Astrocyte (in vitro differentiated cells and primary cell): ENCODE measurements around the gene IMPDH1. TPM values are rescaled to one million over a fixed set of nuclear protein-coding genes. Genes with fewer than 3 reads are reported as not detected.

ENCODE experiments used
- DNase-seq: peaks from one replicate; pipeline ENCODE4 v3.0.0-alpha.2; 2010; ENCODE audit warnings: low read depth
- FAIRE-seq: peaks from 2 replicates; lab custom pipeline; 2011; peaks lifted over from hg19 to GRCh38; lab: Jason Lieb, UNC
- H2AFZ ChIP-seq: 2 replicates; pipeline ENCODE4 v1.6.0; 2012; ENCODE audit warnings: low read depth, low read length, inconsistent platforms
- H3K27ac ChIP-seq: 2 replicates; pipeline ENCODE4 v1.5.1; 2011; ENCODE audit warnings: low read depth, low read length, inconsistent platforms
- H3K27me3 ChIP-seq: 2 replicates; pipeline ENCODE4 v1.6.0; 2011; ENCODE audit warnings: low read length, inconsistent platforms; ENCODE audit not compliant: insufficient read depth
- H3K36me3 ChIP-seq: 2 replicates; pipeline ENCODE4 v1.5.1; 2011; ENCODE audit warnings: low read length, inconsistent platforms; ENCODE audit not compliant: insufficient read depth
- H3K4me1 ChIP-seq: 2 replicates; pipeline ENCODE4 v1.5.1; 2011; ENCODE audit warnings: low read length, inconsistent platforms; ENCODE audit not compliant: insufficient read depth
- H3K4me2 ChIP-seq: 2 replicates; pipeline ENCODE4 v1.6.0; 2012; ENCODE audit warnings: low read length, inconsistent platforms
- H3K4me3 ChIP-seq: 2 replicates; pipeline ENCODE4 v1.5.1; 2011; ENCODE audit warnings: low read depth, mild to moderate bottlenecking, low read length, inconsistent platforms; ENCODE audit not compliant: insufficient read depth
- H3K79me2 ChIP-seq: 2 replicates; pipeline ENCODE4 v1.6.0; 2012; ENCODE audit warnings: mild to moderate bottlenecking, low read length, inconsistent platforms; ENCODE audit not compliant: insufficient read depth
- H3K9ac ChIP-seq: 2 replicates; pipeline ENCODE4 v1.6.0; 2012; ENCODE audit warnings: mild to moderate bottlenecking, low read length, inconsistent platforms
- H3K9me3 ChIP-seq: 2 replicates; pipeline ENCODE4 v1.5.1; 2012; ENCODE audit warnings: low read depth, mild to moderate bottlenecking, low read length, inconsistent platforms; ENCODE audit not compliant: insufficient read depth
- H4K20me1 ChIP-seq: 2 replicates; pipeline ENCODE4 v1.6.0; 2012; ENCODE audit warnings: low read length, inconsistent platforms; ENCODE audit not compliant: insufficient read depth
- H3K27ac Mint-ChIP-seq: one replicate; pipeline ENCODE4 v1.8.0; 2021; ENCODE audit warnings: mild to moderate bottlenecking, mixed read lengths; ENCODE audit not compliant: unreplicated experiment
- H3K27me3 Mint-ChIP-seq: one replicate; pipeline ENCODE4 v1.8.0; 2021; ENCODE audit warnings: low read depth, mixed read lengths; ENCODE audit not compliant: unreplicated experiment
- H3K36me3 Mint-ChIP-seq: one replicate; pipeline ENCODE4 v1.8.0; 2021; ENCODE audit warnings: low read depth, mixed read lengths; ENCODE audit not compliant: unreplicated experiment
- H3K4me1 Mint-ChIP-seq: one replicate; pipeline ENCODE4 v1.8.0; 2021; ENCODE audit warnings: low read depth, mixed read lengths; ENCODE audit not compliant: unreplicated experiment
- H3K4me3 Mint-ChIP-seq: one replicate; pipeline ENCODE4 v1.8.0; 2021; ENCODE audit warnings: mild to moderate bottlenecking, moderate library complexity, mixed read lengths; ENCODE audit not compliant: unreplicated experiment
- H3K9me3 Mint-ChIP-seq: one replicate; pipeline ENCODE4 v1.8.0; 2021; ENCODE audit warnings: mild to moderate bottlenecking, mixed read lengths; ENCODE audit not compliant: unreplicated experiment
- CTCF ChIP-seq: IDR thresholded peaks from 2 replicates; pipeline ENCODE4 v1.5.1; 2011; ENCODE audit warnings: low read depth, mild to moderate bottlenecking, inconsistent platforms, low read length, moderate library complexity; ENCODE audit not compliant: insufficient read depth
- EZH2 ChIP-seq: IDR thresholded peaks from 2 replicates; pipeline ENCODE4 v1.6.1; 2012; ENCODE audit warnings: mild to moderate bottlenecking, low read length, inconsistent platforms; ENCODE audit not compliant: insufficient read depth
- total RNA-seq: library from RNA; stranded (reverse); gene quantifications from 2 replicates; pipeline ENCODE4 v1.2.1, GENCODE V29; 2021

Gene IMPDH1
- total RNA-seq, 1 donor from 2014 or later: 43.9 TPM

DNA sequence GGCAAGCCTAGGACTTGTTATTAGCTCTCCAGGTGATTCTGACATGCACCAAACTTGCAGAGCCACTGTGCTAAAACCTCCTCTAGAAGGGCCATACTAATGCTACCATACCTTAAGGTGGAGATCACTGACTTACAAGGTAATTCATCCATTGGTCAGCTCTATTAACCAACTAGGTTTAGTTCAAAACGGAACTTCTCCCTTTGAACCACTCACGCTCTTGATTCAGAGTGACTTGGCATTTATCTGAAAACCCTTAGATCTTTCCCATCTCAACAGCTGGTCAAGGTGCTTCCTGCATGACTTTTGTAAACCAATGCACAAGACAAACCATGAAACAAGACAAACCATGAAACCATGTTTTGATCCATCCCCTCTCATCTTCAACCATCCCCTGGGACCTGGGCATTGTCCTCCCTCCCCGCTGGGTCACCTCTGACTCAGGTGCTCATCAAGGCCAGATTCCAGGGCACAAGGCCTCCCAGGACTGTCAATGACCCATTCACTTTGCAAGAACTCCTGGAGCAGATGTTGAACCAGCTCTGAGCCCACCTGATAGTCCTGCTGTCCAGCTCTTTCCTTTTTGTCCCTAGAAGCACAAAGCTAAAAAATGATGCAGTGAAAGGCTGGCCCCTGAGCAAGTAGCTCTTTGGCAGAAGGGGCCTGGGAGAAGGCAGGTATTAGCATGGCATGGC, 18.8 kb downstream of the IMPDH1 start:
- H3K79me2 ChIP-seq: no peaks in the 10 kb centered on the region
- H3K9me3 ChIP-seq: no peaks in the 10 kb centered on the region
- Mint-ChIP-seq H3K9me3 (no peaks in the 10 kb centered on the region), H3K27ac (no peak overlapping the region), H3K4me3 (no peak overlapping the region), H3K4me1 (no peaks in the 10 kb centered on the region), H3K27me3 (peaks cover 45% of the 10 kb centered on the region), H3K36me3 (peaks cover 4% of the 10 kb centered on the region)
- peaks cover 2% of the 10 kb centered on the region for H3K36me3 ChIP-seq
- DNase-seq (no peak), FAIRE-seq (no peak)
- H3K9ac ChIP-seq: no peak overlapping the region
- no peak overlapping the region for H3K27ac ChIP-seq
- no peak overlapping the region for H3K4me3 ChIP-seq
- peaks cover 4% of the 10 kb centered on the region for H4K20me1 ChIP-seq
- no peaks in the 10 kb centered on the region for H3K4me1 ChIP-seq
- no peak overlapping the region for H3K4me2 ChIP-seq
- peaks cover 5% of the 10 kb centered on the region for H3K27me3 ChIP-seq
- H2AFZ ChIP-seq: no peak overlapping the region
- TF ChIP-seq EZH2: no peak
- no peak for TF ChIP-seq CTCF

DNA sequence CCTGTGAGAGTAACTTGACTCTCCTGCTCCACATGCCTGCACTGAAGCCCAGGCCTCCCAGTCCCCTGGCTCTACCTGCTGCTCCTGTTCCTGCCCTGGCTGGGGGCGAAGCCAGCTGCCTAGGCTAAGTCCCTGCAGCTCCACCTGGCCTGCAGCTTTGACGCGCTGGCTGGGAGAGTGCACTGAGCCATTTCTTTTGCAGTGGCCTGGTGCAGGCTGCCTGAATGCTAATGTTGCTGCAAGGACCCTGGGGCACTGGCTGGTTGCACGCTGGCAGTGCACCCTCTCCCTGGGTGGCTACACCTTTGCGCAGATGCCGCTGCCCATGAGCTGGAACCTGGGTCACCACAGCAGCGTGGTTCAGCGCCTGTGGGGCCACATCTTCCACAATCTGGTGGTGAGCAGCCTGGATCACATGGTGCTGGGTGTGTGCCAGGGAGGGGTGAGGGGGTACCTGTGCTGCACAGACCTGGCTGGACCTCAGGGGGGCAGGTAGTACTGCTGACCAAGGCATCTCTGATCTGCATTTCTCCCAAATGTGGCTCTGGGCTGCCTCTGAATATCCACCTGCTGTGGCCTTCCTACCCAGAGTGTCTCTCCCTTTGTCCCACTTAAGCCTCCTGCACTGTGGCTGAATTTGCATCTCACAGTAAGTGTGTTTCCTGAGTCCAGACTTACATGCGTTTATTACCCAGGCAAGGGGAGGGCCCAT, 20.0 kb downstream of the IMPDH1 start:
- Histone ChIP-seq H3K9me3 (no peaks in the 10 kb centered on the region), H4K20me1 (peaks cover 4% of the 10 kb centered on the region), H3K4me2 (no peak overlapping the region), H3K27ac (no peak overlapping the region), H3K9ac (no peak overlapping the region), H3K4me1 (no peaks in the 10 kb centered on the region), H3K4me3 (no peak overlapping the region), H3K79me2 (no peaks in the 10 kb centered on the region), H2AFZ (no peak overlapping the region), H3K36me3 (peaks cover 2% of the 10 kb centered on the region), H3K27me3 (peaks cover 5% of the 10 kb centered on the region)
- no peak for FAIRE-seq
- no peak overlapping the region for H3K27ac Mint-ChIP-seq
- TF ChIP-seq EZH2 (no peak), CTCF (no peak)
- no peak for DNase-seq
- no peak overlapping the region for H3K4me3 Mint-ChIP-seq
- H3K4me1 Mint-ChIP-seq: no peaks in the 10 kb centered on the region
- peaks cover 4% of the 10 kb centered on the region for H3K36me3 Mint-ChIP-seq
- no peaks in the 10 kb centered on the region for H3K9me3 Mint-ChIP-seq
- peaks cover 57% of the 10 kb centered on the region for H3K27me3 Mint-ChIP-seq
